ENCODE data around the gene TEX261. TPM values are rescaled to one million over a fixed set of nuclear protein-coding genes. Genes with fewer than 3 reads are reported as not detected.

Gene TEX261
- total RNA-seq, 1 experiment from 2014 or later, result 54.2 TPM

- Histone ChIP-seq H3K4me2 (ENCODE audit: low read length) (peak overlapping the region; percentile 96), H3F3A (ENCODE audit: low read length, unreplicated experiment) (no peaks in the 10 kb centered on the region), H3K9ac (ENCODE audit: low read length) (peak overlapping the region; percentile 72), H2AFZ (ENCODE audit: low read length) (peak overlapping the region; percentile 100), H3K36me3 (ENCODE audit: low read depth, low read length) (no peaks in the 10 kb centered on the region), H3K4me1 (ENCODE audit: insufficient read depth, low read length) (peaks cover 28% of the 10 kb centered on the region), H3K27ac (ENCODE audit: low read length) (no peak overlapping the region), H3K4me3 (ENCODE audit: low read length) (peak overlapping the region; percentile 70), H3K9me3 (ENCODE audit: low read length) (no peaks in the 10 kb centered on the region), H3K27me3 (ENCODE audit: low read length) (no peaks in the 10 kb centered on the region), H4K20me1 (ENCODE audit: low read length) (no peaks in the 10 kb centered on the region), H3K9me2 (replicated peaks; ENCODE audit: low read length) (no peaks in the 10 kb centered on the region), H3K79me2 (ENCODE audit: low read length) (no peaks in the 10 kb centered on the region)
- ATAC-seq (peak; percentile 78), DNase-seq (peak; percentile 60)
- intact Hi-C loops (cut with micrococcal nuclease), result loop anchor here (1.0 to 10.0 kb wide), 4 partner anchors 76 to 293 kb away; no protein-coding TSS in a partner anchor
- POLR2A ChIA-PET (ENCODE audit: unreplicated experiment), result no interaction called here
- CTCF ChIA-PET, result interaction anchor here (0.5 to 1.3 kb wide), 9 partner anchors 15 to 150 kb away, joined by 3 to 8 read pairs (median 3); no protein-coding TSS in a partner anchor
- no peak for TF ChIP-seq EZH2phosphoT487 (IDR thresholded peaks at IDR 0.05; ENCODE audit: borderline replicate concordance, low read length)
- no peak for TF ChIP-seq CTCF (conservative IDR thresholded peaks at IDR 0.05; ENCODE audit: low read depth, low read length)
- TF ChIP-seq EZH2 (IDR thresholded peaks at IDR 0.05; ENCODE audit: low read length, unreplicated experiment), result no peak
- TSS peak; percentile 46 for BruUV-seq (replicated peaks)
Observed at GRCh38 chr2:70947556-70948184, 47.0 kb downstream of the TEX261 start.

- no peak overlapping the region for H3K27ac ChIP-seq (ENCODE audit: low read length)
- H3K27me3 ChIP-seq (ENCODE audit: low read length), result no peaks in the 10 kb centered on the region
- no peak overlapping the region for H3K9ac ChIP-seq (ENCODE audit: low read length)
- DNase-seq, result peak; percentile 78
- H3K4me1 ChIP-seq (ENCODE audit: insufficient read depth, low read length), result peaks cover 28% of the 10 kb centered on the region
- peak overlapping the region; percentile 96 for H3K4me2 ChIP-seq (ENCODE audit: low read length)
- no peaks in the 10 kb centered on the region for H3F3A ChIP-seq (ENCODE audit: low read length, unreplicated experiment)
- intact Hi-C loops (cut with micrococcal nuclease), result loop anchor here (1.0 to 10.0 kb wide), 3 partner anchors 76 to 292 kb away; no protein-coding TSS in a partner anchor
- H3K9me2 ChIP-seq (replicated peaks; ENCODE audit: low read length), result no peaks in the 10 kb centered on the region
- peak overlapping the region; percentile 70; the same call in 1 of the 2 replicates for H3K4me3 ChIP-seq (ENCODE audit: low read length)
- ChIA-PET POLR2A (ENCODE audit: unreplicated experiment) (no interaction called here), CTCF (interaction anchor here (1.0 kb wide), 2 partner anchors 11 to 20 kb away, joined by 3 to 4 read pairs; partner anchors contain the start of gene ATP6V1B1)
- ATAC-seq, result peak; percentile 19; the same call in 1 of the 2 replicates
- H3K9me3 ChIP-seq (ENCODE audit: low read length), result no peaks in the 10 kb centered on the region
- no TSS peak for BruUV-seq (replicated peaks)
- peak overlapping the region; percentile 100; the same call in 1 of the 2 replicates for H2AFZ ChIP-seq (ENCODE audit: low read length)
- no peaks in the 10 kb centered on the region for H3K36me3 ChIP-seq (ENCODE audit: low read depth, low read length)
- H3K79me2 ChIP-seq (ENCODE audit: low read length), result no peaks in the 10 kb centered on the region
- TF ChIP-seq EZH2phosphoT487 (IDR thresholded peaks at IDR 0.05; ENCODE audit: borderline replicate concordance, low read length), result no peak
- TF ChIP-seq CTCF (conservative IDR thresholded peaks at IDR 0.05; ENCODE audit: low read depth, low read length), result peak; percentile 92
- no peak for TF ChIP-seq EZH2 (IDR thresholded peaks at IDR 0.05; ENCODE audit: low read length, unreplicated experiment)
- no peaks in the 10 kb centered on the region for H4K20me1 ChIP-seq (ENCODE audit: low read length)
Observed at GRCh38 chr2:70946832-70947442, 47.7 kb downstream of the TEX261 start.
